Tibial artery (tissue), 4 donors: ENCODE data around the gene DNAH3.
"Not testable (repeated sequence)": the region's sequence is repeated elsewhere in the genome, so short reads cannot be mapped to it uniquely, and the experiment has no call there.

Experiments used
- DNase-seq, 2 donors: peaks; one replicate each; pipeline ENCODE4 v3.0.0-alpha.2; 2019
- H3K27ac ChIP-seq, 2 donors: fragments of 200-600 bp; sonication (generic) in 1 of 2; 1 replicate in 1 of 2; 2 replicates in 1 of 2; pipeline ENCODE4 v1.5.1; 2018 to 2019; ENCODE audit warnings: mild to moderate bottlenecking in 1 of 2
- H3K27me3 ChIP-seq, 2 donors: fragments of 200-600 bp; sonication (generic) in 1 of 2; one replicate each; pipeline versions ENCODE4 v1.5.1 to v1.6.0; 2016 to 2019
- H3K36me3 ChIP-seq, 3 donors: fragments of 200-600 bp; sonication (generic) in 2 of 3; one replicate each; pipeline ENCODE4 v1.5.1; 2016 to 2019; ENCODE audit warnings: mild to moderate bottlenecking in 2 of 3
- H3K4me1 ChIP-seq, 4 donors: fragments of 200-600 bp; sonication (generic) in 2 of 4; 1 replicate in 3 of 4; 2 replicates in 1 of 4; pipeline ENCODE4 v1.5.1; 2016 to 2019
- H3K4me3 ChIP-seq, 2 donors: fragments of 200-600 bp; sonication (generic) in 1 of 2; 1 replicate in 1 of 2; 2 replicates in 1 of 2; pipeline ENCODE4 v1.5.1; 2018 to 2019; ENCODE audit warnings: mild to moderate bottlenecking in 2 of 2
- H3K9me3 ChIP-seq, 3 donors: fragments of 200-600 bp; sonication (generic) in 1 of 3; one replicate each; pipeline ENCODE4 v1.5.1; 2016 to 2019
- CTCF ChIP-seq, 2 experiments: fragments of 200-600 bp in 1 of 2; fragments of 450-650 bp in 1 of 2; IDR thresholded peaks; one replicate each; pipeline ENCODE4 v1.5.1; 2017 to 2019; ENCODE audit warnings: antibody characterized with exemption in 2 of 2, mild to moderate bottlenecking in 1 of 2, moderate library complexity in 1 of 2
- intact Hi-C: fragments of 100-400 bp; cut with DNase I; formaldehyde crosslinking; loops from one replicate; pipeline ENCODE4 v1.15.0; 2023; ENCODE audit warnings: low total_unique reads

DNAH3 gene

GRCh38 chr16:21160276-21160675 lies 9.6 kb upstream of the DNAH3 start:
- intact Hi-C loops: no loop called here

GRCh38 chr16:21159281-21159951 lies 8.8 kb upstream of the DNAH3 start:
- Histone ChIP-seq H3K36me3 (peaks cover under 1 to 7% (median 4%) of the 10 kb centered on the region in 3 donors), H3K4me3 (peak overlapping the region; percentile 75 to 91), H3K27ac (peak overlapping the region; percentile 86 to 92), H3K4me1 (peaks cover 0 to 64% (median 49%) of the 10 kb centered on the region in 4 donors), H3K9me3 (no peaks in the 10 kb centered on the region), H3K27me3 (no peaks in the 10 kb centered on the region)
- TF ChIP-seq CTCF (IDR thresholded peaks at IDR 0.05): no peak
- peak; percentile 32 to 82 for DNase-seq
- intact Hi-C loops: loop anchor here (5.0 to 10.0 kb wide), 2 partner anchors 143 to 1515 kb away; no protein-coding TSS in a partner anchor

More at GRCh38 chr16:21160276-21160675, 9.6 kb upstream of the DNAH3 start:
- H3K27me3 ChIP-seq: no peaks in the 10 kb centered on the region
- peaks cover 0 to 71% (median 50%) of the 10 kb centered on the region in 4 donors for H3K4me1 ChIP-seq
- no peaks in the 10 kb centered on the region for H3K9me3 ChIP-seq
- peak overlapping the region; percentile 86 to 92 for H3K27ac ChIP-seq
- H3K36me3 ChIP-seq: peaks cover 9 to 16% (median 10%) of the 10 kb centered on the region in 3 donors
- peak overlapping the region; percentile 75 to 91 for H3K4me3 ChIP-seq
- TF ChIP-seq CTCF (IDR thresholded peaks at IDR 0.05): no peak
- DNase-seq: no peak

- intact Hi-C loops: loop anchor here (5.0 to 10.0 kb wide), 2 partner anchors 144 to 1516 kb away; no protein-coding TSS in a partner anchor
- Histone ChIP-seq H3K27me3 (no peaks in the 10 kb centered on the region), H3K36me3 (no peaks in the 10 kb centered on the region), H3K4me1 (peaks cover 0 to 54% (median 40%) of the 10 kb centered on the region in 4 donors), H3K9me3 (no peaks in the 10 kb centered on the region), H3K27ac (peak within 1 kb of the TSS; percentile 86 to 92), H3K4me3 (peak within 1 kb of the TSS; percentile 75 to 91)
- no peak for TF ChIP-seq CTCF (IDR thresholded peaks at IDR 0.05)
- DNase-seq: peak; percentile 88 to 94
These were observed 7.8 kb upstream of the DNAH3 start, which contains the start of gene LDAF1 for GRCh38 chr16:21158208-21159110. Gene LDAF1, plus strand, starts transcription at chr16:21158674. Its CDS starts 2,509 bp downstream, at chr16:21161183.

GRCh38 chr16:21157632-21158031 lies 7.0 kb upstream of the DNAH3 start:
- Histone ChIP-seq H3K27ac (peak overlapping the region; percentile 86 to 92), H3K4me3 (no peak overlapping the region)
- no peak for TF ChIP-seq CTCF (IDR thresholded peaks at IDR 0.05)

GRCh38 chr16:21156767-21157467 lies 6.3 kb upstream of the DNAH3 start:
- Histone ChIP-seq H3K27me3 (no peaks in the 10 kb centered on the region), H3K4me1 (peaks cover 0 to 39% (median 29%) of the 10 kb centered on the region in 4 donors), H3K9me3 (no peaks in the 10 kb centered on the region), H3K36me3 (no peaks in the 10 kb centered on the region), H3K4me3 (no peak overlapping the region), H3K27ac (peak overlapping the region in 1 of 2 donors; percentile 92)
- peak; percentile 57 to 68 for TF ChIP-seq CTCF (IDR thresholded peaks at IDR 0.05)
- intact Hi-C loops: loop anchor here (5.0 to 10.0 kb wide), 2 partner anchors 145 to 1518 kb away; no protein-coding TSS in a partner anchor
- no peak for DNase-seq

More at GRCh38 chr16:21157632-21158031, 7.0 kb upstream of the DNAH3 start:
- intact Hi-C loops: loop anchor here (5.0 to 10.0 kb wide), 2 partner anchors 145 to 1517 kb away; no protein-coding TSS in a partner anchor
- Histone ChIP-seq H3K4me1 (peaks cover 0 to 46% (median 34%) of the 10 kb centered on the region in 4 donors), H3K36me3 (no peaks in the 10 kb centered on the region), H3K27me3 (no peaks in the 10 kb centered on the region), H3K9me3 (no peaks in the 10 kb centered on the region)
- DNase-seq: no peak

GRCh38 chr16:21156011-21156410 lies 5.4 kb upstream of the DNAH3 start:
- not testable (repeated sequence) for H3K27ac ChIP-seq, H3K4me3 ChIP-seq, H3K9me3 ChIP-seq, H3K27me3 ChIP-seq, H3K36me3 ChIP-seq, DNase-seq
- peaks cover 0 to 30% (median 20%) of the 10 kb centered on the region in 4 donors for H3K4me1 ChIP-seq
- intact Hi-C loops: loop anchor here (5.0 to 10.0 kb wide), 2 partner anchors 146 to 1519 kb away; no protein-coding TSS in a partner anchor

- peaks cover 0 to 15% (median 7%) of the 10 kb centered on the region in 4 donors for H3K4me1 ChIP-seq
- not testable (repeated sequence) for H3K27me3 ChIP-seq, DNase-seq, H3K27ac ChIP-seq, H3K9me3 ChIP-seq, H3K4me3 ChIP-seq, H3K36me3 ChIP-seq
- intact Hi-C loops: loop anchor here (10.0 kb wide), 1 partner anchor 1522 kb away; no protein-coding TSS in a partner anchor
These were observed 2.6 kb upstream of the DNAH3 start for GRCh38 chr16:21153124-21153729.
